Measurements from ENCODE around the gene LDLRAD4.

GRCh38 chr18:13661779-13662256 lies 443.3 kb downstream of the LDLRAD4 start:
- TF ChIP-seq CTCF (IDR thresholded peaks at IDR 0.05) (no peak), EP300 (IDR thresholded peaks at IDR 0.05) (peak in 1 of 2 donors; percentile 26), POLR2A (IDR thresholded peaks at IDR 0.05) (no peak)

All from tibial nerve (tissue), 4 donors.